Measurements from ENCODE around the gene HBE1.

Gene HBE1

DNA sequence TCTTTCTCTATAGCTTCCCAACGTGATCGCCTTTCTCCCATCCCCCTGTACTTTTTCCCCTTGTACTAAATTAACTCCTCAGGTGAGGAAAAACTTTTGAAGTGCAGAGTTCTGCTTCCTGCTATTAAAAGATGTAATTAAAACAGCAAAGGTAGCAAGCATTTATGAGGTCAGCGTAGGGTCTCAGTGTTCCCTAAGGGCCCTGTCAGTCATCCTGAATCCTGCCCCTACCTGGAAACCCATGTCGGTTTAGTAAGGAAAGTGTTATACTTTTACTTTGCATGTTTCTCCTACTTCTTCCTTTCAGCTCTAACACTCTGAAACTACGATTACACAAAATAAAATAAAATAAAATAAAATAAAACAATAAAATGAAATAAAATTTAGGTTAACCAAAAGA is 41.6 kb downstream of the HBE1 start:
- DNase-seq (ENCODE audit: low read depth in 2 of 2): no peak
- TF ChIP-seq, protein P1, sequence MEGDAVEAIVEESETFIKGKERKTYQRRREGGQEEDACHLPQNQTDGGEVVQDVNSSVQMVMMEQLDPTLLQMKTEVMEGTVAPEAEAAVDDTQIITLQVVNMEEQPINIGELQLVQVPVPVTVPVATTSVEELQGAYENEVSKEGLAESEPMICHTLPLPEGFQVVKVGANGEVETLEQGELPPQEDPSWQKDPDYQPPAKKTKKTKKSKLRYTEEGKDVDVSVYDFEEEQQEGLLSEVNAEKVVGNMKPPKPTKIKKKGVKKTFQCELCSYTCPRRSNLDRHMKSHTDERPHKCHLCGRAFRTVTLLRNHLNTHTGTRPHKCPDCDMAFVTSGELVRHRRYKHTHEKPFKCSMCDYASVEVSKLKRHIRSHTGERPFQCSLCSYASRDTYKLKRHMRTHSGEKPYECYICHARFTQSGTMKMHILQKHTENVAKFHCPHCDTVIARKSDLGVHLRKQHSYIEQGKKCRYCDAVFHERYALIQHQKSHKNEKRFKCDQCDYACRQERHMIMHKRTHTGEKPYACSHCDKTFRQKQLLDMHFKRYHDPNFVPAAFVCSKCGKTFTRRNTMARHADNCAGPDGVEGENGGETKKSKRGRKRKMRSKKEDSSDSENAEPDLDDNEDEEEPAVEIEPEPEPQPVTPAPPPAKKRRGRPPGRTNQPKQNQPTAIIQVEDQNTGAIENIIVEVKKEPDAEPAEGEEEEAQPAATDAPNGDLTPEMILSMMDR (IDR thresholded peaks at IDR 0.05; ENCODE audit: low read depth, low read length): no peak
- no peak overlapping the region for H3K4me3 ChIP-seq (replicated peaks in 1 of 2; ENCODE audit: low read depth in 2 of 2, low read length in 2 of 2)

GRCh38 chr11:5227681-5228080 is 42.1 kb downstream of the HBE1 start:
- no peak for DNase-seq (ENCODE audit: low read depth in 2 of 2)
- no peak overlapping the region for H3K4me3 ChIP-seq (replicated peaks in 1 of 2; ENCODE audit: low read depth in 2 of 2, low read length in 2 of 2)
- TF ChIP-seq, protein P1 (IDR thresholded peaks at IDR 0.05; ENCODE audit: low read depth, low read length): no peak

- H3K4me3 ChIP-seq (replicated peaks in 1 of 2; ENCODE audit: low read depth in 2 of 2, low read length in 2 of 2): no peak within 1 kb of the TSS
- TF ChIP-seq, protein P1 (IDR thresholded peaks at IDR 0.05; ENCODE audit: low read depth, low read length): no peak
- DNase-seq (ENCODE audit: low read depth in 2 of 2): no peak
These were observed 42.9 kb downstream of the HBE1 start, which contains the start of gene HBB for GRCh38 chr11:5226732-5227310. TSS of gene HBB (minus strand) at chr11:5227071. CDS start at chr11:5227021, 50 bp downstream.

- H3K4me3 ChIP-seq (replicated peaks in 1 of 2; ENCODE audit: low read depth in 2 of 2, low read length in 2 of 2): no peak overlapping the region
- DNase-seq (ENCODE audit: low read depth in 2 of 2): no peak
- TF ChIP-seq, protein P1 (IDR thresholded peaks at IDR 0.05; ENCODE audit: low read depth, low read length): no peak
These were observed 44.3 kb downstream of the HBE1 start for GRCh38 chr11:5225480-5225871.

- no peak for DNase-seq (ENCODE audit: low read depth in 2 of 2)
- TF ChIP-seq, protein P1 (IDR thresholded peaks at IDR 0.05; ENCODE audit: low read depth, low read length): no peak
- H3K4me3 ChIP-seq (replicated peaks in 1 of 2; ENCODE audit: low read depth in 2 of 2, low read length in 2 of 2): no peak overlapping the region
These were observed 44.9 kb downstream of the HBE1 start for GRCh38 chr11:5224538-5225479.

DNA sequence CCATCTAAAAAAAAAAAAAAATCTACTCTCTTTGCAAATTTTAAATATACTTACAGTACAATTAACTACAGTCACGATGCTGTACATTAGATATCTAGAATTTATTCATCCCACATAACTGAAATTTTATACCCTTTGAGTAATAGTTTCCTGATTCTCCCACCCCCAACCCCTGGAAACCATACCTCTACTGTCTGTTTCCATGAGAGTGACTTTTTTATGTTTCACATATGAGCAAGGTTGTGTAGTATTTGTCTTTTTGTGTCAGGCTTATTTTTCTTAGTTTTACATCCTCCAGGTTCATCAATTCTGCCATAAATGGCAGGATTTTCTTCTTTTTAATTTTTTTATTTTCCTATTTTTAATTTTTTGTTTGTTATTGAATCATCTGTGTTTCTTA is 46.1 kb downstream of the HBE1 start:
- no peak overlapping the region for H3K4me3 ChIP-seq (replicated peaks in 1 of 2; ENCODE audit: low read depth in 2 of 2, low read length in 2 of 2)
- TF ChIP-seq, protein P1 (IDR thresholded peaks at IDR 0.05; ENCODE audit: low read depth, low read length): no peak

More for the DNA sequence above, 46.1 kb downstream of the HBE1 start:
- DNase-seq (ENCODE audit: low read depth in 2 of 2): no peak

Measured in cardiac fibroblast (primary cell).